Esophagus muscularis mucosa (tissue), 4 donors: ENCODE measurements around the gene NWD2.

Source experiments
- CTCF ChIP-seq, 3 experiments: fragments of 200-600 bp in 2 of 3; fragments of 450-650 bp in 1 of 3; sonication (generic) in 2 of 3; IDR thresholded peaks; one replicate each; pipeline ENCODE4 v1.5.1; 2017 to 2019; ENCODE audit warnings: antibody characterized with exemption in 3 of 3, mild to moderate bottlenecking in 2 of 3, moderate library complexity in 1 of 3
- EP300 ChIP-seq: sonication (generic); formaldehyde crosslinking; IDR thresholded peaks from one replicate; pipeline ENCODE4 v1.6.1; 2017; ENCODE audit warnings: antibody characterized with exemption
- POLR2A ChIP-seq: fragments of 450-650 bp; IDR thresholded peaks from one replicate; pipeline ENCODE4 v1.6.1; 2017; ENCODE audit warnings: antibody characterized with exemption, moderate library complexity, mild to moderate bottlenecking, low read depth
- POLR2AphosphoS5 ChIP-seq, 2 donors: sonication (generic); formaldehyde crosslinking; IDR thresholded peaks; one replicate each; pipeline ENCODE4 v1.6.1; 2017; ENCODE audit warnings: antibody characterized with exemption in 2 of 2

- TF ChIP-seq CTCF (IDR thresholded peaks at IDR 0.05) (no peak), POLR2A (no peak), POLR2AphosphoS5 (IDR thresholded peaks at IDR 0.05) (no peak), EP300 (no peak)
These were observed 230.5 kb downstream of the NWD2 start for GRCh38 chr4:37475087-37475486.
